IMR-90 (cell line): ENCODE results near the gene OR56B4. TPM values are rescaled to one million over a fixed set of nuclear protein-coding genes. Genes with fewer than 3 reads are reported as not detected.
"Not testable (repeated sequence)": the region's sequence is repeated elsewhere in the genome, so short reads cannot be mapped to it uniquely, and the experiment has no call there.

Source experiments
- ATAC-seq: fragments of 200-7000 bp; cut with Tn5 transposase; 2 replicates; pipeline ENCODE4 v1.9.1; 2020; ENCODE audit warnings: low read depth, mild to moderate bottlenecking, moderate library complexity
- BruUV-seq: library from RNA; stranded (reverse); fragments of 400-500 nt; replicated peaks from 2 replicates; lab custom pipeline; 2021; lab: Mats Ljungman, UMichigan
- CTCF ChIA-PET: fragments of 300-600 bp; formaldehyde crosslinking; extraction: SDS; loops from one replicate; lab custom pipeline; 2021; ENCODE audit warnings: antibody characterized with exemption; lab: Yijun Ruan, JAX
- POLR2A ChIA-PET: fragments of 300-600 bp; sonication (Branson Sonifier 250); formaldehyde crosslinking; loops from one replicate; lab custom pipeline; 2022; ENCODE audit warnings: antibody characterized with exemption; ENCODE audit not compliant: unreplicated experiment; lab: Charles Lee
- DNase-seq: peaks from one replicate; pipeline ENCODE4 v3.0.0; 2013
- H2AFZ ChIP-seq: replicated peaks from 2 replicates; pipeline ENCODE3; 2013; ENCODE audit warnings: low read length, mild to moderate bottlenecking; ENCODE audit not compliant: poor library complexity
- H2AK5ac ChIP-seq: 2 replicates; pipeline ENCODE4 v1.6.1; 2013; ENCODE audit warnings: low read depth, low read length, inconsistent platforms
- H2AK9ac ChIP-seq: replicated peaks from 2 replicates; pipeline ENCODE3; 2013; ENCODE audit warnings: mild to moderate bottlenecking, low read depth, low read length, moderate library complexity; ENCODE audit not compliant: poor library complexity
- H2BK120ac ChIP-seq: 2 replicates; pipeline ENCODE4 v1.6.1; 2013; ENCODE audit warnings: low read depth, low read length, inconsistent platforms
- H2BK15ac ChIP-seq: 3 replicates; pipeline ENCODE4 v1.6.1; 2013; ENCODE audit warnings: low read depth, low read length, inconsistent platforms
- H2BK20ac ChIP-seq: 2 replicates; pipeline ENCODE4 v1.6.1; 2013; ENCODE audit warnings: low read depth, mild to moderate bottlenecking, inconsistent platforms, low read length, moderate library complexity
- H2BK5ac ChIP-seq: 2 replicates; pipeline ENCODE4 v1.6.1; 2013; ENCODE audit warnings: mild to moderate bottlenecking, low read depth, low read length, inconsistent platforms; ENCODE audit not compliant: poor library complexity, severe bottlenecking
- H3K14ac ChIP-seq: replicated peaks from 2 replicates; pipeline ENCODE4 v1.6.1; 2013; ENCODE audit warnings: low read depth, low read length, inconsistent platforms
- H3K18ac ChIP-seq: 2 replicates; pipeline ENCODE4 v1.6.1; 2013; ENCODE audit warnings: low read depth, low read length, control low read depth
- H3K23ac ChIP-seq: 2 replicates; pipeline ENCODE4 v1.6.1; 2013; ENCODE audit warnings: low read depth, low read length, inconsistent platforms
- H3K27ac ChIP-seq: 2 replicates; pipeline ENCODE4 v1.5.1; 2013; ENCODE audit warnings: mild to moderate bottlenecking, control low read depth, low read length; ENCODE audit not compliant: insufficient read depth
- H3K27me3 ChIP-seq: 2 replicates; pipeline ENCODE4 v1.6.1; 2013; ENCODE audit warnings: low read length; ENCODE audit not compliant: control insufficient read depth, insufficient read depth
- H3K36me3 ChIP-seq: 2 replicates; pipeline ENCODE4 v1.6.1; 2013; ENCODE audit warnings: low read length, mixed read lengths; ENCODE audit not compliant: control insufficient read depth, insufficient read depth
- H3K4ac ChIP-seq: 2 replicates; pipeline ENCODE4 v1.6.1; 2013; ENCODE audit warnings: low read depth, low read length, inconsistent platforms
- H3K4me1 ChIP-seq: 2 replicates; pipeline ENCODE4 v1.6.1; 2013; ENCODE audit warnings: low read length, mixed read lengths; ENCODE audit not compliant: control insufficient read depth, insufficient read depth
- H3K4me2 ChIP-seq: 2 replicates; pipeline ENCODE4 v1.6.1; 2013; ENCODE audit warnings: low read depth, mild to moderate bottlenecking, control low read depth, low read length, moderate library complexity
- H3K4me3 ChIP-seq: 2 replicates; pipeline ENCODE4 v1.5.1; 2013; ENCODE audit warnings: low read depth, mild to moderate bottlenecking, control low read depth, low read length, moderate library complexity; ENCODE audit not compliant: insufficient read depth
- H3K56ac ChIP-seq: 2 replicates; pipeline ENCODE4 v1.6.1; 2013; ENCODE audit warnings: low read length, inconsistent platforms; ENCODE audit not compliant: insufficient read depth; ENCODE audit errors: extremely low read depth
- H3K79me1 ChIP-seq, 2 experiments: 2 replicates each; pipeline ENCODE4 v1.6.1; 2013; ENCODE audit warnings: low read length in 2 of 2, inconsistent platforms in 1 of 2, low read depth in 1 of 2
- H3K9ac ChIP-seq: 2 replicates; pipeline ENCODE4 v1.6.1; 2013; ENCODE audit warnings: low read depth, low read length, control low read depth
- H3K9me1 ChIP-seq: 2 replicates; pipeline ENCODE4 v1.6.1; 2013; ENCODE audit warnings: low read length, inconsistent platforms; ENCODE audit not compliant: insufficient read depth
- H3K9me3 ChIP-seq: 2 replicates; pipeline ENCODE4 v1.6.1; 2013; ENCODE audit warnings: low read length; ENCODE audit not compliant: control insufficient read depth, insufficient read depth
- H4K20me1 ChIP-seq: 2 replicates; pipeline ENCODE4 v1.6.1; 2013; ENCODE audit warnings: low read length, inconsistent platforms; ENCODE audit not compliant: insufficient read depth
- H4K5ac ChIP-seq: 2 replicates; pipeline ENCODE4 v1.6.1; 2013; ENCODE audit warnings: mild to moderate bottlenecking, low read depth, low read length, control low read depth
- H4K8ac ChIP-seq, 2 experiments: 2 replicates each; pipeline ENCODE4 v1.6.1; 2013; ENCODE audit warnings: low read depth in 2 of 2, low read length in 2 of 2, control low read depth in 1 of 2, inconsistent platforms in 1 of 2
- H4K91ac ChIP-seq: 2 replicates; pipeline ENCODE4 v1.6.1; 2013; ENCODE audit warnings: low read depth, low read length, inconsistent platforms; ENCODE audit not compliant: insufficient read depth
- BHLHE40 ChIP-seq: fragments of 150-350 bp; IDR thresholded peaks from 2 replicates; pipeline ENCODE4 v1.6.1; 2016; ENCODE audit warnings: mild to moderate bottlenecking, low read depth, low read length
- FOS ChIP-seq: fragments of 150-350 bp; IDR thresholded peaks from 2 replicates; pipeline ENCODE4 v1.6.1; 2016; ENCODE audit warnings: low read depth, low read length
- MAZ ChIP-seq: IDR thresholded peaks from 2 replicates; pipeline ENCODE4 v1.6.1; 2012; ENCODE audit warnings: low read depth, mild to moderate bottlenecking, low read length, improper control_type of control experiment, moderate library complexity, borderline replicate concordance
- RAD21 ChIP-seq: IDR thresholded peaks from 2 replicates; pipeline ENCODE4 v1.6.1; 2012; ENCODE audit warnings: low read length, improper control_type of control experiment
- RCOR1 ChIP-seq: IDR thresholded peaks from 2 replicates; pipeline ENCODE4 v1.6.1; 2012; ENCODE audit warnings: mild to moderate bottlenecking, low read length, improper control_type of control experiment; ENCODE audit not compliant: insufficient replicate concordance
- USF2 ChIP-seq: fragments of 150-350 bp; IDR thresholded peaks from 2 replicates; pipeline ENCODE4 v1.6.1; 2017; ENCODE audit warnings: mild to moderate bottlenecking, antibody characterized with exemption, low read length, low read depth
- WGBS, 2 experiments: methylation state at CpG; one replicate each; pipeline versions ENCODE4 v1.1.5 to v1.1.7; 2013; ENCODE audit warnings: missing lambda C conversion rate in 2 of 2; ENCODE audit not compliant: insufficient read length in 1 of 2; ENCODE audit errors: extremely low coverage in 2 of 2; 5-methylcytosine and 5-hydroxymethylcytosine counted together
- dilution Hi-C: fragments of 300-500 bp; cut with HindIII; formaldehyde crosslinking; loops from one replicate; pipeline ENCODE4 v1.14.3; 2018; ENCODE audit warnings: low sequenced_read_pairs; ENCODE audit not compliant: unreplicated experiment
- in situ Hi-C: fragments of 300-500 bp; cut with MboI; formaldehyde crosslinking; loops from 3 replicates; pipeline ENCODE4 v1.14.3; 2019; ENCODE audit warnings: low sequenced_read_pairs, inconsistent platforms, mixed read lengths
- intact Hi-C: fragments of 100-400 bp; cut with micrococcal nuclease; formaldehyde crosslinking; loops from 2 replicates; pipeline ENCODE4 v1.10.0; 2022
- polyA plus RNA-seq, 3 experiments: library from polyadenylated mRNA; depleted of rRNA; stranded (reverse); fragments of >200 nt; gene quantifications; 2 replicates each; pipeline ENCODE4 v1.2.3, GENCODE V29; 2012; ENCODE audit warnings: low replicate concordance in 1 of 3
- total RNA-seq: library from RNA; depleted of rRNA; stranded (reverse); fragments of >200 nt; gene quantifications from 2 replicates; pipeline ENCODE4 v1.2.3, GENCODE V29; 2012

The OR56B4 gene
- total and polyA plus RNA-seq, 2 of the 4 experiments (the other 2 are of a cell fraction), result not detected

DNA sequence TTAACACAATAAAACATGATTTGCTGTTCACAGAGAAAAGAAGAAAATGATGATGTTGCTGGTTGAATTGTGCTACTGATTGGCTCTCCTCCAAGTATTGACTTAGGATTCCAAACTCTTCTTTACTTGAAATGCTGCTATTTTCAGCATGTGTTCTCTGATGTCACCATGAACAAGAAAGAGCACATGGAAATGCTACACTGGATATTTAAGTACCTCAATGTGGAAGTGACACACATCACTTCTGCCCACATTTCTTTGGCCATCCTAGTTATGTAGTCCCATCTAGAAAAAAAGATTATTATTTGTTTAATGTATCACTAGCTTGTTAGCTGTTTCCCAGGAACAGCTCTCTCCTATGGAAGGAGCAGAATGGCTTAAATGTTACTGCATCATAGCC, 35.5 kb downstream of the OR56B4 start:
- Histone ChIP-seq H2BK15ac (no peak overlapping the region), H4K5ac (no peak overlapping the region), H4K91ac (no peak overlapping the region), H3K23ac (no peak overlapping the region), H3K79me1 (no peaks in the 10 kb centered on the region), H3K36me3 (no peaks in the 10 kb centered on the region), H3K4me3 (no peak overlapping the region), H3K4me2 (no peak overlapping the region), H3K9me3 (0 out of 2 replicates have a peak, but pooled peaks cover 1% of the 10 kb centered on the region), H3K27me3 (no peaks in the 10 kb centered on the region), H3K27ac (no peak overlapping the region), H3K18ac (no peak overlapping the region), H4K8ac (no peak overlapping the region), H3K9ac (no peak overlapping the region), H2BK20ac (no peak overlapping the region), H3K14ac (no peak overlapping the region), H3K4me1 (no peaks in the 10 kb centered on the region), H2AK5ac (no peak overlapping the region), H3K9me1 (no peaks in the 10 kb centered on the region), H2AK9ac (no peak overlapping the region), H3K56ac (no peak overlapping the region), H2BK120ac (no peak overlapping the region), H3K4ac (no peak overlapping the region), H2AFZ (no peak overlapping the region), H2BK5ac (no peak overlapping the region), H4K20me1 (no peaks in the 10 kb centered on the region)
- no peak for DNase-seq
- TF ChIP-seq USF2 (no peak), RAD21 (no peak), BHLHE40 (no peak), MAZ (no peak), FOS (no peak), RCOR1 (no peak)
- intact Hi-C loops (no loop called here), dilution Hi-C loops (no loop called here), in situ Hi-C loops (no loop called here)
- no TSS peak for BruUV-seq
- ATAC-seq, result no peak
- ChIA-PET POLR2A (no interaction called here), CTCF (no interaction called here)

- in situ Hi-C loops, H3K4me2 ChIP-seq: not testable (repeated sequence)
Measured at GRCh38 chr11:6143737-6144136, 36.3 kb downstream of the OR56B4 start.

More at GRCh38 chr11:6143737-6144136, 36.3 kb downstream of the OR56B4 start:
- POLR2A ChIA-PET, H3K23ac ChIP-seq, H4K8ac ChIP-seq, H3K27ac ChIP-seq, H2AFZ ChIP-seq, H2BK120ac ChIP-seq, H3K18ac ChIP-seq, H3K14ac ChIP-seq, H3K9me3 ChIP-seq, ATAC-seq, dilution Hi-C loops, H2AK5ac ChIP-seq, H4K20me1 ChIP-seq, CTCF ChIA-PET, H3K79me1 ChIP-seq, H2BK20ac ChIP-seq, H3K4me1 ChIP-seq, H3K56ac ChIP-seq, H2BK5ac ChIP-seq, H3K27me3 ChIP-seq, H4K5ac ChIP-seq, H3K4me3 ChIP-seq, BruUV-seq, H3K9ac ChIP-seq, H3K4ac ChIP-seq, H2AK9ac ChIP-seq, DNase-seq, H4K91ac ChIP-seq, H3K36me3 ChIP-seq, H3K9me1 ChIP-seq, intact Hi-C loops, H2BK15ac ChIP-seq: not testable (repeated sequence)
- 90% methylated on average over 2 of the region's 21 CpGs; no CpG with 5 or more reads in 1 of the 2 experiments for WGBS, 2 experiments
